ENCODE results near the gene ACD.

DNA sequence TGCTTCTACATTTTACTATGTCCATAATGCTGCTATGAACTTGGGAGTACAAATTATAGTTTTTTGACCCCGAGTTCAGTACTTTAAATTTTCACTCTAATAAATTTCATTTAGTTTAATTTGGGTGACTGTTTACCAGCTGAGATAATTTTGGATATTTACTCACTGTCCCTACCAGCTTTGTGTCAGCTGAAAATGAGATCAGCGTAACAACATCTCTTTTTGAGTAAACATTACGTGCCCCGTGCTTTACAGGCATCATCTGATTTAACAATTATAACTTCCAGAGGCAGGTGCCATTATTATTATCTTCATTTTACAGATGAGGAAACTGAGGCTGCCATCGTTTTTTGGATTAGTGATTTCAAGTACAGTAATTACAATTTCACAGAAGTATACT, 44.0 kb upstream of the ACD start:
- no peak for TF ChIP-seq EZH2 (IDR thresholded peaks at IDR 0.05; ENCODE audit: borderline replicate concordance, low read depth, low read length, severe bottlenecking)
- TF ChIP-seq, protein P1, sequence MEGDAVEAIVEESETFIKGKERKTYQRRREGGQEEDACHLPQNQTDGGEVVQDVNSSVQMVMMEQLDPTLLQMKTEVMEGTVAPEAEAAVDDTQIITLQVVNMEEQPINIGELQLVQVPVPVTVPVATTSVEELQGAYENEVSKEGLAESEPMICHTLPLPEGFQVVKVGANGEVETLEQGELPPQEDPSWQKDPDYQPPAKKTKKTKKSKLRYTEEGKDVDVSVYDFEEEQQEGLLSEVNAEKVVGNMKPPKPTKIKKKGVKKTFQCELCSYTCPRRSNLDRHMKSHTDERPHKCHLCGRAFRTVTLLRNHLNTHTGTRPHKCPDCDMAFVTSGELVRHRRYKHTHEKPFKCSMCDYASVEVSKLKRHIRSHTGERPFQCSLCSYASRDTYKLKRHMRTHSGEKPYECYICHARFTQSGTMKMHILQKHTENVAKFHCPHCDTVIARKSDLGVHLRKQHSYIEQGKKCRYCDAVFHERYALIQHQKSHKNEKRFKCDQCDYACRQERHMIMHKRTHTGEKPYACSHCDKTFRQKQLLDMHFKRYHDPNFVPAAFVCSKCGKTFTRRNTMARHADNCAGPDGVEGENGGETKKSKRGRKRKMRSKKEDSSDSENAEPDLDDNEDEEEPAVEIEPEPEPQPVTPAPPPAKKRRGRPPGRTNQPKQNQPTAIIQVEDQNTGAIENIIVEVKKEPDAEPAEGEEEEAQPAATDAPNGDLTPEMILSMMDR (IDR thresholded peaks at IDR 0.05; ENCODE audit: borderline replicate concordance, extremely low read depth, low read length, poor library complexity, severe bottlenecking), result no peak
